ENCODE results near the gene TRAPPC5. TPM values are rescaled to one million over a fixed set of nuclear protein-coding genes. Genes with fewer than 3 reads are reported as not detected.
A peak's percentile ranks its signal among the peaks of the same experiment; 100 is the strongest.

Gene TRAPPC5
- 88.8 TPM for total RNA-seq
- polyA plus RNA-seq (ENCODE audit: insufficient read depth in 1 of 8, insufficient read length in 8 of 8, low replicate concordance in 1 of 8), result 10 to 100 TPM; 29.4 to 48.8 (median 41.1) TPM
- long read RNA-seq, donor 1, full-length matches to known transcripts, result 19 of 19 reads
- long read RNA-seq, donor 1, partial matches to known transcripts, result 0 of 19 reads
- long read RNA-seq, donor 1, other reads (novel, unspliced or antisense), result 0 of 19 reads
- long read RNA-seq, donor 2, full-length matches to known transcripts, result 5 of 5 reads
- long read RNA-seq, donor 2, partial matches to known transcripts, result 0 of 5 reads
- long read RNA-seq, donor 2, other reads (novel, unspliced or antisense), result 0 of 5 reads
- long read RNA-seq, donor 3, full-length matches to known transcripts, result 24 of 37 reads
- long read RNA-seq, donor 3, partial matches to known transcripts, result 13 of 37 reads
- long read RNA-seq, donor 3, other reads (novel, unspliced or antisense), result 0 of 37 reads
- long read RNA-seq, donor 4, full-length matches to known transcripts, result 27 of 27 reads
- long read RNA-seq, donor 4, partial matches to known transcripts, result 0 of 27 reads
- long read RNA-seq, donor 4, other reads (novel, unspliced or antisense), result 0 of 27 reads
- long read RNA-seq, donor 5, full-length matches to known transcripts, result 78 of 78 reads
- long read RNA-seq, donor 5, partial matches to known transcripts, result 0 of 78 reads
- long read RNA-seq, donor 5, other reads (novel, unspliced or antisense), result 0 of 78 reads
- long read RNA-seq, donor 6, full-length matches to known transcripts, result 58 of 58 reads
- long read RNA-seq, donor 6, partial matches to known transcripts, result 0 of 58 reads
- long read RNA-seq, donor 6, other reads (novel, unspliced or antisense), result 0 of 58 reads
- long read RNA-seq, donor 7, full-length matches to known transcripts, result 46 of 77 reads
- long read RNA-seq, donor 7, partial matches to known transcripts, result 31 of 77 reads
- long read RNA-seq, donor 7, other reads (novel, unspliced or antisense), result 0 of 77 reads
- long read RNA-seq, donor 8, full-length matches to known transcripts, result 25 of 25 reads
- long read RNA-seq, donor 8, partial matches to known transcripts, result 0 of 25 reads
- long read RNA-seq, donor 8, other reads (novel, unspliced or antisense), result 0 of 25 reads
- long read RNA-seq, donor 9, full-length matches to known transcripts, result 24 of 35 reads
- long read RNA-seq, donor 9, partial matches to known transcripts, result 11 of 35 reads
- long read RNA-seq, donor 9, other reads (novel, unspliced or antisense), result 0 of 35 reads
- long read RNA-seq, donor 10, full-length matches to known transcripts, result 53 of 53 reads
- long read RNA-seq, donor 10, partial matches to known transcripts, result 0 of 53 reads
- long read RNA-seq, donor 10, other reads (novel, unspliced or antisense), result 0 of 53 reads
- long read RNA-seq, donor 11, full-length matches to known transcripts, result 24 of 24 reads
- long read RNA-seq, donor 11, partial matches to known transcripts, result 0 of 24 reads
- long read RNA-seq, donor 11, other reads (novel, unspliced or antisense), result 0 of 24 reads

- peaks cover 9% of the 10 kb centered on the region for H3K27me3 ChIP-seq (ENCODE audit: control insufficient read depth, insufficient read depth, low read length)
- H3K4me3 ChIP-seq (ENCODE audit: low read length), result peak within 1 kb of the TSS; percentile 86
- peaks cover 16% of the 10 kb centered on the region for H3K36me3 ChIP-seq (ENCODE audit: control insufficient read depth, insufficient read depth, low read length)
- no peaks in the 10 kb centered on the region for H3K9me3 ChIP-seq (replicated peaks; ENCODE audit: control insufficient read depth, low read depth, low read length)
- under 1% methylated on average over 75 of the region's 79 CpGs for WGBS (ENCODE audit: insufficient coverage)
- peak; percentile 94 for DNase-seq
- peaks cover 12% of the 10 kb centered on the region for H3K4me1 ChIP-seq (ENCODE audit: control insufficient read depth, insufficient read depth, low read length)
- peak within 1 kb of the TSS; percentile 65 for H3K27ac ChIP-seq (ENCODE audit: low read length)
These were observed at the start of gene TRAPPC5 for GRCh38 chr19:7680606-7681339. TSS of gene TRAPPC5 (plus strand) at chr19:7680833. CDS start at chr19:7682254, 1,421 bp downstream.

DNA sequence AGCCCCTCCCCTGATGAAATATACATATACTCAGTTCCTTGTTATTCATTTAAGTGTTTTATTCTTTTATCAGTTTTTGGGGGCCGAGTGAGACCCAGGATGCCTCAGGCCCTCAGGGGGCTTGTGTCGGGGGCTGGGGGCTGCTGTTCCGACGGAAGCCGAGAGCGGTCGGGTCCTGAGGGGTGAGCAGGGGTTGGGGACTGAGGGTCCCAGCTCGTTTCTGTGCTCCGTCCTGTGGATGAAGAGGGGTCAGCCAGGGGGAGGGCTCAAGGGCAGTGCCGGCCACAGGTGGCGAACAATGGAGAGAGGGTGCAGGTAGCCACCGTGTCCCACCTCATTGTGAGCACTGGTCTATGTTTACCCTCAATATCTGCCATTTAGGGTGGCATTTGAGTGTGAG is 49.1 kb upstream of the TRAPPC5 start:
- Histone ChIP-seq H3K4me1 (ENCODE audit: control insufficient read depth, insufficient read depth, low read length) (peaks cover 21% of the 10 kb centered on the region), H3K4me3 (ENCODE audit: low read length) (no peak overlapping the region), H3K9me3 (replicated peaks; ENCODE audit: control insufficient read depth, low read depth, low read length) (no peaks in the 10 kb centered on the region), H3K27ac (ENCODE audit: low read length) (no peak overlapping the region), H3K27me3 (ENCODE audit: control insufficient read depth, insufficient read depth, low read length) (peaks cover 14% of the 10 kb centered on the region), H3K36me3 (ENCODE audit: control insufficient read depth, insufficient read depth, low read length) (peaks cover 18% of the 10 kb centered on the region)
- no peak for DNase-seq
- WGBS (ENCODE audit: insufficient coverage), result 88% methylated on average over 9 of the region's 12 CpGs

DNA sequence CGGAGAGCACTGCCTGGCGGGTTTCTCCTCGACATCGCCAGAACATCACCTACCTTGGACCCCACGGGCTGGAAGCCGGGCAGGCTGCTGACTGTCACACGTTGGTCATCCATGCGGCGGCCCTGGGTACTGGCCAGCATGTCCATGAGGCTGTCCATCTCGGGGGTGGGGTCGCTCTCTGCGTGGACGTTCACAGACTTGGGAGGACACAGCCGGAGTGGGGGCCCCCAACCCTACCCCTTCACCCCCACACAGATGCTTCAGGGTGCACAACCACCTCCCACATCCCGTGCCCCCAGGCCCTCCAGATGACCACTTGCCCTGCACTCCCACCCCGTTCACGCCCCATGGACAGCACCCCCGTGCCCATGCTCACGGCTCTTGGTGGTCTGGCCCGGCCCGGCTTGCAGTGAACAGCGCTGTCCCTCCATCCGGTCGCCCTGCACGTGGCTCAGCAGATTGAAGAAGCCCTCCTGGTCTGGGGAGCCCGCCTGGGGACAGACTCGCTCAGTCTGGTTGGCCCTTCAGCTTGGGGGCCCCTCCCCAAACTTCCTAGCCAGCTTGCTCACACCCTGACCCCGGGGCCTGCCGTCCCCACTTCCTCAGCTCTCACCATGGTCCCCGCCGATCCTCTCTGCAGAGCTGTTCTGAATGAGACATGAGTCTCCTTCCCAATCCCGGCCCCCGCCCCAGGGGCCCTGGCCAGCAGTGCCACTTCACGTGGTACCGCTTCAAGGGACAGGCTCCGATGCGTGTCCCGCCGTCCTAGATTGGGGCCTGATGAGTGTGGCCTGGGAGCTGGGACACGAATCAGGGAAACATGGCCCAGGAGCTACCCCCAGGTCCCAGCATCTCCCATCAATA is 48.1 kb upstream of the TRAPPC5 start:
- Histone ChIP-seq H3K4me3 (ENCODE audit: low read length) (no peak overlapping the region), H3K9me3 (replicated peaks; ENCODE audit: control insufficient read depth, low read depth, low read length) (no peaks in the 10 kb centered on the region), H3K36me3 (ENCODE audit: control insufficient read depth, insufficient read depth, low read length) (peaks cover 10% of the 10 kb centered on the region), H3K27ac (ENCODE audit: low read length) (no peak overlapping the region), H3K27me3 (ENCODE audit: control insufficient read depth, insufficient read depth, low read length) (peaks cover 22% of the 10 kb centered on the region), H3K4me1 (ENCODE audit: control insufficient read depth, insufficient read depth, low read length) (peaks cover 21% of the 10 kb centered on the region)
- WGBS (ENCODE audit: insufficient coverage), result 91% methylated on average over 33 of the region's 40 CpGs
- no peak for DNase-seq

DNA sequence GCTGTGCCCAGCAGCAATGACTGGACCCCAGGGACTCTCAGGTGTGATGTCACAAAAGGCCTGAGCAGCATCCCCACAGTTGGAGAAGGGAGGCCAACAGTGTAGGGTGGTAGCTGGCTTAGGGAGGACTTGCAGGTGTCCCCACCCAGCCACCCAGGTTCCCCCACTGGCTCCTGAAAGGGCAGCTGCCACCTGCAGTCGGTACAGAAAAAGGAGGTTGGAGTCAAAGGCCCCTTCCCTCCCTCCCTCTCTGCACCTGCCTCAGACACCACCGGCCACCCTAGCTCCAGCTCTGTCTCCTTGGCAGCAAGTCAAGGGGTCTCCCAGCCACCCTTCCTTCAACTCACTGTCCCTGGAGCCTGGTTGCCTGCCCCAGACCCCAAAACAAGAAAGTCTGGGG is 46.9 kb upstream of the TRAPPC5 start, which contains the start of gene PCP2:
Gene PCP2, minus strand, starts transcription at position 22 of the 400 bp plus-strand sequence. CDS start 262 bp downstream, outside the sequence.
- no peak within 1 kb of the TSS for H3K4me3 ChIP-seq (ENCODE audit: low read length)
- H3K27me3 ChIP-seq (ENCODE audit: control insufficient read depth, insufficient read depth, low read length), result peaks cover 27% of the 10 kb centered on the region
- no peak for DNase-seq
- H3K27ac ChIP-seq (ENCODE audit: low read length), result no peak within 1 kb of the TSS
- H3K36me3 ChIP-seq (ENCODE audit: control insufficient read depth, insufficient read depth, low read length), result peaks cover 10% of the 10 kb centered on the region
- H3K9me3 ChIP-seq (replicated peaks; ENCODE audit: control insufficient read depth, low read depth, low read length), result no peaks in the 10 kb centered on the region
- peaks cover 11% of the 10 kb centered on the region for H3K4me1 ChIP-seq (ENCODE audit: control insufficient read depth, insufficient read depth, low read length)
- WGBS (ENCODE audit: insufficient coverage), result 31% methylated on average over 2 of the region's 2 CpGs

DNA sequence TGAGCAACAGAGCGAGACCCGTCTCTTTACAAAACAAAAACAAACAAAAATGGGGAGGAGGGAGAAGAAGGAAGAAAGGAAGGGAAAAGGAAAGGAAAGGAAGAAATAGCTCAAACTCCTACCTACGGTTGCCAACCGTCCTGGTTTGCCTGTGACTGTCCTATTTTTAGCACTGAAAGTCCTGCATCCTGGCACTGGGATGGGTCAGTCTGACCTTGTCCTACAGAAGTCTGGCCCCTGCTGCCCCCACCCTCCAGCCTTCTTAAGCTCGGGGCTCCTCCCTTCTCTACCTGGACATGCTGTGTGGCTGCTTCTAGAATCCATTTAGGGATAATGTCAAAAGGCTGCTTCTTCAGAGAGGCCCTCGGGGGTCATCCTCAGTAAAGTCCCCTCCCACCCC is 45.0 kb upstream of the TRAPPC5 start:
- H3K4me1 ChIP-seq (ENCODE audit: control insufficient read depth, insufficient read depth, low read length), result peaks cover 2% of the 10 kb centered on the region
- peaks cover 27% of the 10 kb centered on the region for H3K27me3 ChIP-seq (ENCODE audit: control insufficient read depth, insufficient read depth, low read length)
- H3K9me3 ChIP-seq (replicated peaks; ENCODE audit: control insufficient read depth, low read depth, low read length), result no peaks in the 10 kb centered on the region
- H3K27ac ChIP-seq (ENCODE audit: low read length), result no peak overlapping the region
- WGBS (ENCODE audit: insufficient coverage), result 86% methylated on average over 1 of the region's 6 CpGs
- DNase-seq, result no peak
- no peak overlapping the region for H3K4me3 ChIP-seq (ENCODE audit: low read length)
- H3K36me3 ChIP-seq (ENCODE audit: control insufficient read depth, insufficient read depth, low read length), result peaks cover 10% of the 10 kb centered on the region

- H3K27me3 ChIP-seq (ENCODE audit: control insufficient read depth, insufficient read depth, low read length), result peaks cover 27% of the 10 kb centered on the region
- peaks cover 10% of the 10 kb centered on the region for H3K36me3 ChIP-seq (ENCODE audit: control insufficient read depth, insufficient read depth, low read length)
- H3K9me3 ChIP-seq (replicated peaks; ENCODE audit: control insufficient read depth, low read depth, low read length), result no peaks in the 10 kb centered on the region
- WGBS (ENCODE audit: insufficient coverage), result 60% methylated on average over 16 of the region's 16 CpGs
- no peak for DNase-seq
- no peak overlapping the region for H3K27ac ChIP-seq (ENCODE audit: low read length)
- no peak overlapping the region for H3K4me3 ChIP-seq (ENCODE audit: low read length)
- no peaks in the 10 kb centered on the region for H3K4me1 ChIP-seq (ENCODE audit: control insufficient read depth, insufficient read depth, low read length)
These were observed 44.3 kb upstream of the TRAPPC5 start for GRCh38 chr19:7636317-7636690.

- H3K36me3 ChIP-seq (ENCODE audit: control insufficient read depth, insufficient read depth, low read length), result peaks cover 7% of the 10 kb centered on the region
- WGBS (ENCODE audit: insufficient coverage), result 7% methylated on average over 60 of the region's 61 CpGs
- H3K4me3 ChIP-seq (ENCODE audit: low read length), result peak within 1 kb of the TSS; percentile 27
- no peaks in the 10 kb centered on the region for H3K4me1 ChIP-seq (ENCODE audit: control insufficient read depth, insufficient read depth, low read length)
- H3K9me3 ChIP-seq (replicated peaks; ENCODE audit: control insufficient read depth, low read depth, low read length), result no peaks in the 10 kb centered on the region
- H3K27me3 ChIP-seq (ENCODE audit: control insufficient read depth, insufficient read depth, low read length), result peaks cover 27% of the 10 kb centered on the region
- peak within 1 kb of the TSS; percentile 3 for H3K27ac ChIP-seq (ENCODE audit: low read length)
- no peak for DNase-seq
These were observed 43.8 kb upstream of the TRAPPC5 start, which contains the start of gene STXBP2 for GRCh38 chr19:7636691-7637373. TSS of gene STXBP2 (plus strand) at chr19:7637110. CDS start at chr19:7637150, 40 bp downstream.

All from muscle of leg (tissue), 16 donors.